ENCODE data around the gene CPNE5. TPM values are rescaled to one million over a fixed set of nuclear protein-coding genes. Genes with fewer than 3 reads are reported as not detected.

Gene CPNE5
- total RNA-seq, 1 experiment from 2014 or later: not detected

DNA sequence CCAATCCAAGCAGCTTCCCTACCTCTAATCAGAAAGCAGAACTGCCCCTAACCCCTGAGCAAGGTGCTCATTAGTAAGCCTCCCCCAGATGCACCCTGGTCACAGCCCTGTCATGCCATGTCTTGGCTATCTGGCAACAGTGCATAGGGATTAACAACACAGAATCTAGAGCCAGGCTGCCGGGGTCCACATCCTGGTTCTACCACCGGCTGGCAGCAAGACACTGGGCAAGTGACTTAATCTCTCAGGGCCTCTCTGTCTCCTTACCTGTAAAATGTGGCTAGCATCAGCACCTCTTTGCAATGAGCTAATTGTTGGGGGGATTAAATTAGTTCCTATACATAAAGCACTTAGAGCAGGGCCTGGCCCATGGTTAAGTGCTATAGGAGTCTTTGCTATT, 68.1 kb downstream of the CPNE5 start:
- no TSS peak for BruUV-seq (replicated peaks)
- Histone ChIP-seq H3K4me2 (ENCODE audit: low read length) (no peak overlapping the region), H3K27ac (ENCODE audit: low read length) (no peak overlapping the region), H3F3A (ENCODE audit: low read length, unreplicated experiment) (peaks cover 4% of the 10 kb centered on the region), H3K27me3 (ENCODE audit: low read length) (no peaks in the 10 kb centered on the region), H3K4me1 (ENCODE audit: insufficient read depth, low read length) (peaks cover 25% of the 10 kb centered on the region), H3K36me3 (ENCODE audit: low read depth, low read length) (no peaks in the 10 kb centered on the region), H2AFZ (ENCODE audit: low read length) (no peak overlapping the region), H4K20me1 (ENCODE audit: low read length) (no peaks in the 10 kb centered on the region), H3K9ac (ENCODE audit: low read length) (no peak overlapping the region), H3K79me2 (ENCODE audit: low read length) (no peaks in the 10 kb centered on the region), H3K9me2 (replicated peaks; ENCODE audit: low read length) (no peaks in the 10 kb centered on the region), H3K4me3 (ENCODE audit: low read length) (no peak overlapping the region), H3K9me3 (ENCODE audit: low read length) (no peaks in the 10 kb centered on the region)
- DNase-seq (no peak), ATAC-seq (no peak)
- POLR2A ChIA-PET (ENCODE audit: unreplicated experiment): interaction anchor here (0.7 kb wide), 1 partner anchor 194 kb away, joined by 7 read pairs; no protein-coding TSS in a partner anchor
- TF ChIP-seq, protein P1, sequence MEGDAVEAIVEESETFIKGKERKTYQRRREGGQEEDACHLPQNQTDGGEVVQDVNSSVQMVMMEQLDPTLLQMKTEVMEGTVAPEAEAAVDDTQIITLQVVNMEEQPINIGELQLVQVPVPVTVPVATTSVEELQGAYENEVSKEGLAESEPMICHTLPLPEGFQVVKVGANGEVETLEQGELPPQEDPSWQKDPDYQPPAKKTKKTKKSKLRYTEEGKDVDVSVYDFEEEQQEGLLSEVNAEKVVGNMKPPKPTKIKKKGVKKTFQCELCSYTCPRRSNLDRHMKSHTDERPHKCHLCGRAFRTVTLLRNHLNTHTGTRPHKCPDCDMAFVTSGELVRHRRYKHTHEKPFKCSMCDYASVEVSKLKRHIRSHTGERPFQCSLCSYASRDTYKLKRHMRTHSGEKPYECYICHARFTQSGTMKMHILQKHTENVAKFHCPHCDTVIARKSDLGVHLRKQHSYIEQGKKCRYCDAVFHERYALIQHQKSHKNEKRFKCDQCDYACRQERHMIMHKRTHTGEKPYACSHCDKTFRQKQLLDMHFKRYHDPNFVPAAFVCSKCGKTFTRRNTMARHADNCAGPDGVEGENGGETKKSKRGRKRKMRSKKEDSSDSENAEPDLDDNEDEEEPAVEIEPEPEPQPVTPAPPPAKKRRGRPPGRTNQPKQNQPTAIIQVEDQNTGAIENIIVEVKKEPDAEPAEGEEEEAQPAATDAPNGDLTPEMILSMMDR (conservative IDR thresholded peaks at IDR 0.05; ENCODE audit: low read depth, low read length): no peak
- TF ChIP-seq EZH2 (IDR thresholded peaks at IDR 0.05; ENCODE audit: low read length, unreplicated experiment) (no peak), EZH2phosphoT487 (IDR thresholded peaks at IDR 0.05; ENCODE audit: borderline replicate concordance, low read length) (no peak)
- CTCF ChIA-PET: no interaction called here
- intact Hi-C loops (cut with micrococcal nuclease): no loop called here

DNA sequence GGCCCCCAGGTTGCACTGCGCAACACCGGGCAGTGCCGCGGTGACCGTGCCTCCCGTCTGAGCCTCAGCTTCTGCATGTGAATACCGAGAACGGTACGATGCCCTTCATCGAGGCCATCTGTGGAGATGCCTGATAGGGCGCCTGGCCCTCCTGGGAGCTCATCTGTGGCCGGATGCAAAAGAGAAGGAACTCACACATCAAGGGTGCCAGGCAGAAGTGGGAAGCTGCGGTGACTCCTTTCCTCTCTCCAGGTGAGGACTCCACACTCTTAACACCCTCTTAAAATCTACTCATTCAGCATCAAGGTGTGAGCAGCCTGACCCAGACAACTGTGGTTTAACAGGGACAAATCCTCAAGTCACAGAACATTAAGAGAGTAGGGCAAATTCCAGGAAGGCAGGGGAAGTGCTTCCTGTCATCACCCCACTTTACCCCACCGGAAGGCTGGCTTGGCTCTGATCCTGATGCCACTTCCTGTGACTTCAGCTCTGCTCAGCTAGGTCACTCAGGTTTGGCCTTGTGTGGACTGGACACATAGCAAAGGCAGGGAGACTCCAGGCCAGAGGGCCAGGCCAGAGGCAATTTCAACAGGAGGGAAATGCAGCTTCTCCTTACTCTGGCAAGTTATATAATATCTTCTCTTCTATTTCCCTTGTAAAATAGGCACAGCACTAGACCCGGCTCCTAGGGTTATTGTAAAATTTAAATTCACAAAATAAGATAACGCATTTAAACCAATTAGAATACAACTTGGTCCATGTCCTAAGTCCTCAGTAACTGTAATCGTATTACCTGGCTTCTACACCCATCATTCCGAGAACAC, 69.4 kb downstream of the CPNE5 start:
- H3K4me3 ChIP-seq (ENCODE audit: low read length): no peak overlapping the region
- H3K27me3 ChIP-seq (ENCODE audit: low read length): no peaks in the 10 kb centered on the region
- H2AFZ ChIP-seq (ENCODE audit: low read length): peak overlapping the region; percentile 24; the same call in 1 of the 2 replicates
- no peaks in the 10 kb centered on the region for H4K20me1 ChIP-seq (ENCODE audit: low read length)
- ChIA-PET CTCF (interaction anchor here (1.3 to 2.4 kb wide), 2 partner anchors 13 to 252 kb away, joined by 3 to 27 read pairs; no protein-coding TSS in a partner anchor), POLR2A (ENCODE audit: unreplicated experiment) (no interaction called here)
- H3K4me1 ChIP-seq (ENCODE audit: insufficient read depth, low read length): peaks cover 25% of the 10 kb centered on the region
- DNase-seq (peak; percentile 72), ATAC-seq (peak; percentile 64)
- no peaks in the 10 kb centered on the region for H3K79me2 ChIP-seq (ENCODE audit: low read length)
- peaks cover 4% of the 10 kb centered on the region for H3F3A ChIP-seq (ENCODE audit: low read length, unreplicated experiment)
- intact Hi-C loops (cut with micrococcal nuclease): loop anchor here (10.0 kb wide), 1 partner anchor 445 kb away; no protein-coding TSS in a partner anchor
- H3K9ac ChIP-seq (ENCODE audit: low read length): peak overlapping the region; percentile 22; the same call in 1 of the 2 replicates
- no peaks in the 10 kb centered on the region for H3K9me3 ChIP-seq (ENCODE audit: low read length)
- TF ChIP-seq, protein P1 (conservative IDR thresholded peaks at IDR 0.05; ENCODE audit: low read depth, low read length): no peak
- TF ChIP-seq EZH2phosphoT487 (IDR thresholded peaks at IDR 0.05; ENCODE audit: borderline replicate concordance, low read length): no peak
- no peak for TF ChIP-seq EZH2 (IDR thresholded peaks at IDR 0.05; ENCODE audit: low read length, unreplicated experiment)
- H3K4me2 ChIP-seq (ENCODE audit: low read length): peak overlapping the region; percentile 51
- no TSS peak for BruUV-seq (replicated peaks)
- no peaks in the 10 kb centered on the region for H3K36me3 ChIP-seq (ENCODE audit: low read depth, low read length)
- peak overlapping the region; percentile 75 for H3K27ac ChIP-seq (ENCODE audit: low read length)
- no peaks in the 10 kb centered on the region for H3K9me2 ChIP-seq (replicated peaks; ENCODE audit: low read length)
